K562 (cell line): ENCODE results near the gene CTNNB1. TPM values are rescaled to one million over a fixed set of nuclear protein-coding genes. Genes with fewer than 3 reads are reported as not detected.

Experiments
- ATAC-seq: fragments of 200-7000 bp; cut with Tn5 transposase; 3 replicates; pipeline ENCODE4 v1.9.1; 2020; ENCODE audit warnings: moderate library complexity
- BruUV-seq: library from RNA; stranded (reverse); fragments of 400-500 nt; replicated peaks from 2 replicates; lab custom pipeline; 2021; lab: Mats Ljungman, UMichigan
- CTCF ChIA-PET: fragments of 300-600 bp; formaldehyde crosslinking; extraction: SDS; loops from one replicate; lab custom pipeline; 2021; ENCODE audit warnings: low intra/inter-chr PET ratio; lab: Yijun Ruan, JAX
- POLR2A ChIA-PET: fragments of 300-600, 350-650 bp; sonication (Branson Sonifier 250); formaldehyde crosslinking; extraction: SDS; loops from one replicate; lab custom pipeline; 2021; ENCODE audit warnings: antibody characterized with exemption, inconsistent platforms; lab: Yijun Ruan, JAX
- DNase-seq, 4 experiments: peaks; one replicate each; pipeline versions ENCODE4 v3.0.0 to v3.0.0-alpha.2; 2011 to 2018; ENCODE audit warnings: low spot score in 3 of 4, mixed read lengths in 3 of 4; ENCODE audit errors: extremely low read depth in 1 of 4
- FAIRE-seq: peaks from 2 replicates; lab custom pipeline; 2011; peaks lifted over from hg19 to GRCh38; lab: Jason Lieb, UNC
- H2AFZ ChIP-seq: 2 replicates; pipeline ENCODE4 v1.6.0; 2011; ENCODE audit warnings: low read depth, low read length, control low read depth, inconsistent platforms
- H3K27ac ChIP-seq: fragments of 200-600 bp; 3 replicates; pipeline ENCODE4 v1.8.0; 2011; ENCODE audit warnings: low read depth, mild to moderate bottlenecking, control low read depth, inconsistent platforms, low read length, moderate library complexity, mixed read lengths; ENCODE audit errors: extremely low read depth
- H3K27me3 ChIP-seq, 2 experiments: fragments of 300-600 bp in 1 of 2; 2 replicates in 1 of 2; 3 replicates in 1 of 2; pipeline versions ENCODE4 v1.6.0 to v1.8.0; 2011; ENCODE audit warnings: inconsistent platforms in 2 of 2, low read length in 2 of 2, mild to moderate bottlenecking in 1 of 2, mixed read lengths in 1 of 2, moderate library complexity in 1 of 2; ENCODE audit not compliant: control insufficient read depth in 2 of 2, insufficient read depth in 2 of 2
- H3K36me3 ChIP-seq: fragments of 300-600 bp; 3 replicates; pipeline ENCODE4 v1.8.0; 2011; ENCODE audit warnings: mild to moderate bottlenecking, low read length, inconsistent platforms; ENCODE audit not compliant: control insufficient read depth, insufficient read depth
- H3K4me1 ChIP-seq, 2 experiments: fragments of 200-600 bp in 1 of 2; replicated peaks in 1 of 2; 2 replicates in 1 of 2; 3 replicates in 1 of 2; pipeline versions ENCODE4 v1.5.1 to v1.8.0; 2011; ENCODE audit warnings: inconsistent platforms in 2 of 2, low read length in 2 of 2, mild to moderate bottlenecking in 1 of 2, mixed read lengths in 1 of 2, moderate library complexity in 1 of 2; ENCODE audit not compliant: control insufficient read depth in 2 of 2, insufficient read depth in 2 of 2
- H3K4me2 ChIP-seq: 2 replicates; pipeline ENCODE4 v1.6.1; 2011; ENCODE audit warnings: low read length, control low read depth, inconsistent platforms, mixed read lengths; ENCODE audit not compliant: insufficient read depth
- H3K4me3 ChIP-seq: fragments of 200-600 bp; sonication (generic), shearing (Covaris generic); 2 replicates; pipeline ENCODE4 v1.5.1; 2016; ENCODE audit warnings: control low read depth, inconsistent platforms
- H3K79me2 ChIP-seq: fragments of 200-600 bp; 3 replicates; pipeline ENCODE4 v1.8.0; 2011; ENCODE audit warnings: low read length, inconsistent platforms; ENCODE audit not compliant: control insufficient read depth, insufficient read depth
- H3K9ac ChIP-seq, 2 experiments: 2 replicates each; pipeline versions ENCODE4 v1.6.0 to v1.6.1; 2011; ENCODE audit warnings: low read depth in 2 of 2, low read length in 2 of 2, control low read depth in 1 of 2, inconsistent platforms in 1 of 2, mild to moderate bottlenecking in 1 of 2, mixed read lengths in 1 of 2; ENCODE audit not compliant: insufficient read depth in 1 of 2
- H3K9me1 ChIP-seq: one replicate; pipeline ENCODE4 v1.6.0; 2011; ENCODE audit warnings: inconsistent platforms, mild to moderate bottlenecking, low read length, moderate library complexity; ENCODE audit not compliant: control insufficient read depth, insufficient read depth
- H3K9me3 ChIP-seq: replicated peaks from 2 replicates; pipeline ENCODE4 v1.5.1; 2011; ENCODE audit warnings: low read depth, low read length, inconsistent platforms; ENCODE audit not compliant: control insufficient read depth, insufficient read depth
- H4K20me1 ChIP-seq: replicated peaks from 2 replicates; pipeline ENCODE4 v1.6.1; 2011; ENCODE audit warnings: low read length, inconsistent platforms, mixed read lengths; ENCODE audit not compliant: control insufficient read depth, insufficient read depth
- ASH1L ChIP-seq: fragments of 450-650 bp; IDR thresholded peaks from 2 replicates; pipeline ENCODE4 v1.6.1; 2018; ENCODE audit warnings: borderline replicate concordance, mild to moderate bottlenecking, low read depth; ENCODE audit not compliant: partially characterized antibody
- EP400 ChIP-seq: fragments of 450-650 bp; IDR thresholded peaks from 2 replicates; pipeline ENCODE4 v1.6.1; 2017; ENCODE audit warnings: antibody characterized with exemption, mild to moderate bottlenecking, moderate library complexity
- FOXM1 ChIP-seq, 2 experiments: fragments of 450-650 bp in 1 of 2; sonication (generic) in 1 of 2; formaldehyde crosslinking in 1 of 2; IDR thresholded peaks; 2 replicates each; pipeline versions ENCODE4 v1.6.1 to v1.9.0; 2017 to 2022; ENCODE audit warnings: low read depth in 2 of 2, mild to moderate bottlenecking in 2 of 2, missing genetic modification reagents in 1 of 2, moderate library complexity in 1 of 2
- IFI16 ChIP-seq: fragments of 250-450 bp; sonication (Bioruptor Pico); IDR thresholded peaks from 2 replicates; pipeline ENCODE4 v2.1.2; 2022; ENCODE audit warnings: mild to moderate bottlenecking, inconsistent platforms
- RFX1 ChIP-seq: fragments of 450-650 bp; IDR thresholded peaks from 2 replicates; pipeline ENCODE4 v1.6.1; 2016; ENCODE audit warnings: mild to moderate bottlenecking, moderate library complexity
- ZNF507 ChIP-seq: conservative IDR thresholded peaks from 2 replicates; pipeline ENCODE4 v1.6.1; 2017; ENCODE audit warnings: missing genetic modification characterization, missing compliant biosample characterization
- WGBS: fragments of 100-300 bp; shearing (Covaris generic); methylation state at CpG from one replicate; pipeline ENCODE4 v1.1.6; 2016; ENCODE audit warnings: low coverage, mixed read lengths; ENCODE audit not compliant: insufficient coverage; ENCODE audit errors: missing lambda C conversion rate; 5-methylcytosine and 5-hydroxymethylcytosine counted together
- in situ Hi-C: fragments of 300-500 bp; cut with MboI; formaldehyde crosslinking; loops from 4 replicates; pipeline ENCODE4 v1.15.0; 2018; ENCODE audit warnings: inconsistent platforms, mixed read lengths
- intact Hi-C: fragments of 100-400 bp; cut with micrococcal nuclease; formaldehyde crosslinking; loops from 2 replicates; pipeline ENCODE4 v1.14.2; 2022
- polyA plus RNA-seq, 8 experiments: library from polyadenylated mRNA; depleted of rRNA in 4 of 8; stranded (reverse) in 5 of 8; unstranded in 3 of 8; fragments of >200 nt; fragmentation: Nextera tagmentation in 2 of 8; fragmentation: Illumina TruSeq in 1 of 8; extraction: Ambion mirVana in 2 of 8; extraction: Trizol in 1 of 8; gene quantifications; 2 replicates each; pipeline versions ENCODE4 v1.2.1 to v1.2.3, GENCODE V29; 2011 to 2014; ENCODE audit warnings: inconsistent platforms in 1 of 8, missing spikeins in 1 of 8
- total RNA-seq, 7 experiments: library from RNA; depleted of rRNA in 6 of 7; stranded (reverse); fragments of >200 nt in 6 of 7; fragmentation: Illumina TruSeq in 2 of 7; extraction: Trizol in 2 of 7; gene quantifications; 2 replicates each; pipeline versions ENCODE4 v1.2.1 to v1.2.3, GENCODE V29; 2011 to 2021; ENCODE audit warnings: low replicate concordance in 1 of 7
- TF ChIP-seq, protein P1 (sequence below): fragments of 250-450 bp; sonication (Bioruptor Pico); IDR thresholded peaks from 2 replicates; pipeline ENCODE4 v1.4.0; 2020; ENCODE audit warnings: mild to moderate bottlenecking, moderate library complexity
- TF ChIP-seq, protein P2 (sequence below): fragments of 450-650 bp; formaldehyde crosslinking; IDR thresholded peaks from 2 replicates; pipeline ENCODE4 v1.4.0; 2022; ENCODE audit warnings: missing genetic modification characterization

CTNNB1 gene
- total and polyA plus RNA-seq, 9 of the 15 experiments (the other 6 are each of a cell fraction or from before 2014, with no cell fraction given) = 44.3 to 193 (median 154) TPM

DNA sequence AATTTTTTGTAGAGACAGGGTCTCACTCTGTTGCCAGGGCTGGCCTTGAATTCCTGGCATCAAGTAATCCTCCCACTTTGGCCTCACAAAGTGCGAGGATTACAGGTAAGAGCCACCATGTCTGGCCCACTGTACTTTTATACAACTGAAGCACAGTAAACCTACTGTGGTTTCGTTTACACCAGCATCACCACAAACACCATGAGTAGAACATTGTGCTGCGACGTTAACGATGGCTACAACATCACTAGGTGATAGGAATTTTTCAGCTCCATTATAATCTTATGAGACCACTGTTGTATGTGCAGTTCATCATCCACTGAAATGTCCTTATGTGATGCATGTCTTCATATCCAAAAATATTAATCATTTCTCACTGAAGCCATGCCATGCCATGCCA, 11.7 kb downstream of the CTNNB1 start:
- Histone ChIP-seq H3K9me1 (no peaks in the 10 kb centered on the region), H4K20me1 (peaks cover 62% of the 10 kb centered on the region), H3K4me1 (peaks cover 7 to 28% of the 10 kb centered on the region in 2 experiments; a peak in 4 of 5 replicates), H3K9me3 (no peaks in the 10 kb centered on the region), H3K79me2 (peaks cover 96% of the 10 kb centered on the region), H3K4me2 (no peak overlapping the region), H2AFZ (no peak overlapping the region), H3K4me3 (no peak overlapping the region), H3K27ac (no peak overlapping the region), H3K27me3 (no peaks in the 10 kb centered on the region), H3K36me3 (no peaks in the 10 kb centered on the region; the same call in 2 of the 3 replicates), H3K9ac (no peak overlapping the region)
- DNase-seq (no peak), FAIRE-seq (no peak), ATAC-seq (no peak)
- ChIA-PET CTCF (no interaction called here), POLR2A (interaction anchor here (0.9 to 5.4 kb wide), 2 partner anchors 9 to 11 kb away, joined by 3 to 33 read pairs; partner anchors contain the start of gene CTNNB1)
- TF ChIP-seq EP400 (no peak), ZNF507 (tag) (no peak), ASH1L (no peak), IFI16 (CRISPR knock-in tag) (no peak), RFX1 (no peak), FOXM1 (IDR thresholded peaks at IDR 0.05; ENCODE audit: low read depth) (no peak), FOXM1 (CRISPR knock-in tag; IDR thresholded peaks at IDR 0.05; ENCODE audit: low read depth) (no peak)
- TF ChIP-seq, protein P1, sequence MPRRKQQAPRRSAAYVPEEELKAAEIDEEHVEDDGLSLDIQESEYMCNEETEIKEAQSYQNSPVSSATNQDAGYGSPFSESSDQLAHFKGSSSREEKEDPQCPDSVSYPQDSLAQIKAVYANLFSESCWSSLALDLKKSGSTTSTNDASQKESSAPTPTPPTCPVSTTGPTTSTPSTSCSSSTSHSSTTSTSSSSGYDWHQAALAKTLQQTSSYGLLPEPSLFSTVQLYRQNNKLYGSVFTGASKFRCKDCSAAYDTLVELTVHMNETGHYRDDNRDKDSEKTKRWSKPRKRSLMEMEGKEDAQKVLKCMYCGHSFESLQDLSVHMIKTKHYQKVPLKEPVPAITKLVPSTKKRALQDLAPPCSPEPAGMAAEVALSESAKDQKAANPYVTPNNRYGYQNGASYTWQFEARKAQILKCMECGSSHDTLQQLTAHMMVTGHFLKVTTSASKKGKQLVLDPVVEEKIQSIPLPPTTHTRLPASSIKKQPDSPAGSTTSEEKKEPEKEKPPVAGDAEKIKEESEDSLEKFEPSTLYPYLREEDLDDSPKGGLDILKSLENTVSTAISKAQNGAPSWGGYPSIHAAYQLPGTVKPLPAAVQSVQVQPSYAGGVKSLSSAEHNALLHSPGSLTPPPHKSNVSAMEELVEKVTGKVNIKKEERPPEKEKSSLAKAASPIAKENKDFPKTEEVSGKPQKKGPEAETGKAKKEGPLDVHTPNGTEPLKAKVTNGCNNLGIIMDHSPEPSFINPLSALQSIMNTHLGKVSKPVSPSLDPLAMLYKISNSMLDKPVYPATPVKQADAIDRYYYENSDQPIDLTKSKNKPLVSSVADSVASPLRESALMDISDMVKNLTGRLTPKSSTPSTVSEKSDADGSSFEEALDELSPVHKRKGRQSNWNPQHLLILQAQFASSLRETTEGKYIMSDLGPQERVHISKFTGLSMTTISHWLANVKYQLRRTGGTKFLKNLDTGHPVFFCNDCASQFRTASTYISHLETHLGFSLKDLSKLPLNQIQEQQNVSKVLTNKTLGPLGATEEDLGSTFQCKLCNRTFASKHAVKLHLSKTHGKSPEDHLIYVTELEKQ (CRISPR knock-in tag) = no peak
- TF ChIP-seq, protein P2, sequence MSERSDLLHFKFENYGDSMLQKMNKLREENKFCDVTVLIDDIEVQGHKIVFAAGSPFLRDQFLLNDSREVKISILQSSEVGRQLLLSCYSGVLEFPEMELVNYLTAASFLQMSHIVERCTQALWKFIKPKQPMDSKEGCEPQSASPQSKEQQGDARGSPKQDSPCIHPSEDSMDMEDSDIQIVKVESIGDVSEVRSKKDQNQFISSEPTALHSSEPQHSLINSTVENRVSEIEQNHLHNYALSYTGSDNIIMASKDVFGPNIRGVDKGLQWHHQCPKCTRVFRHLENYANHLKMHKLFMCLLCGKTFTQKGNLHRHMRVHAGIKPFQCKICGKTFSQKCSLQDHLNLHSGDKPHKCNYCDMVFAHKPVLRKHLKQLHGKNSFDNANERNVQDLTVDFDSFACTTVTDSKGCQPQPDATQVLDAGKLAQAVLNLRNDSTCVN = no peak
- 95% methylated on average over 5 of the region's 5 CpGs for WGBS
- no TSS peak for BruUV-seq
- in situ Hi-C loops (no loop called here), intact Hi-C loops (no loop called here)
